Activated T-cell treated with anti-CD3 and anti-CD28 coated beads, Interleukin-2, amount 50 U/mL, for 4 hours (primary cell): Measurements from ENCODE around the gene TMEM59L. TPM values are rescaled to one million over a fixed set of nuclear protein-coding genes. Genes with fewer than 3 reads are reported as not detected.
A peak's percentile ranks its signal among the peaks of the same experiment; 100 is the strongest.

ENCODE experiments used
- ATAC-seq, 2 donors: fragments of 200-7000 bp; cut with Tn5 transposase; one replicate each; pipeline ENCODE4 v1.10.0; 2021
- DNase-seq: peaks from one replicate; pipeline ENCODE4 v3.0.0-alpha.2; 2020
- H3K27me3 Mint-ChIP-seq: one replicate; pipeline ENCODE4 v1.8.0; 2021; ENCODE audit warnings: low read depth, mixed read lengths
- H3K36me3 Mint-ChIP-seq: one replicate; pipeline ENCODE4 v1.8.0; 2022; ENCODE audit warnings: mixed read lengths; ENCODE audit not compliant: insufficient read depth
- H3K4me1 Mint-ChIP-seq: one replicate; pipeline ENCODE4 v1.8.0; 2021; ENCODE audit warnings: low read depth, mixed read lengths
- H3K4me3 Mint-ChIP-seq: one replicate; pipeline ENCODE4 v1.8.0; 2021; ENCODE audit warnings: mild to moderate bottlenecking, moderate library complexity, mixed read lengths
- H3K9me3 Mint-ChIP-seq: one replicate; pipeline ENCODE4 v1.8.0; 2021; ENCODE audit warnings: mixed read lengths
- total RNA-seq, 3 donors: library from RNA; stranded (reverse); gene quantifications; one replicate each; pipeline ENCODE4 v1.2.1, GENCODE V29; 2021

Gene TMEM59L
- total RNA-seq, 3 donors from 2014 or later: not detected

DNA sequence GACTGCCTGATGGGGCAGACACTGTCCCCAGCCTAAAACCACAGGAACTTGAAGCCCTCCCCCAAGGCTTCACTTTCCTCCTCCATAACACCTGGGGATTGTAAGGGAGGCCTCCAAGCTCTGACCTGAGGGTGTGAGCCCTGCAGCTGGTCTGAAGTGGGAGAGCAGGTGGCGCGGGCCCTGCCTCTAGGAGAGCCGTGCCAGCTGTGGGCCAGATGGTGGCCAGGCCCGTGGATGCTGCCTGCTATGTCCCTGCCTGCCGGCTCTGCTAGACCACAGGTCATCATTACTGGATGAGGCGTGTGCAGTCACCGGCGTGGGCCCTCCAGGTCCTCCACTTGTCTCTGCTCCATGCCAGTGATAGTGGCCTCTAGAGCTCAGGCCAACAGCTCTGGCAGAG lies 20.7 kb downstream of the TMEM59L start:
- no peak for ATAC-seq

GRCh38 chr19:18634612-18635297 lies 22.1 kb downstream of the TMEM59L start:
- no peak for ATAC-seq
- DNase-seq: no peak
- H3K27me3 Mint-ChIP-seq: peaks cover 7% of the 10 kb centered on the region
- no peaks in the 10 kb centered on the region for H3K9me3 Mint-ChIP-seq
- H3K4me1 Mint-ChIP-seq: peaks cover 24% of the 10 kb centered on the region
- no peak overlapping the region for H3K4me3 Mint-ChIP-seq
- H3K36me3 Mint-ChIP-seq: peaks cover 3% of the 10 kb centered on the region

More for the DNA sequence above, 20.7 kb downstream of the TMEM59L start:
- no peaks in the 10 kb centered on the region for H3K9me3 Mint-ChIP-seq
- H3K27me3 Mint-ChIP-seq: peaks cover 10% of the 10 kb centered on the region
- peaks cover 21% of the 10 kb centered on the region for H3K4me1 Mint-ChIP-seq
- H3K4me3 Mint-ChIP-seq: no peak overlapping the region
- H3K36me3 Mint-ChIP-seq: no peaks in the 10 kb centered on the region
- DNase-seq: no peak

DNA sequence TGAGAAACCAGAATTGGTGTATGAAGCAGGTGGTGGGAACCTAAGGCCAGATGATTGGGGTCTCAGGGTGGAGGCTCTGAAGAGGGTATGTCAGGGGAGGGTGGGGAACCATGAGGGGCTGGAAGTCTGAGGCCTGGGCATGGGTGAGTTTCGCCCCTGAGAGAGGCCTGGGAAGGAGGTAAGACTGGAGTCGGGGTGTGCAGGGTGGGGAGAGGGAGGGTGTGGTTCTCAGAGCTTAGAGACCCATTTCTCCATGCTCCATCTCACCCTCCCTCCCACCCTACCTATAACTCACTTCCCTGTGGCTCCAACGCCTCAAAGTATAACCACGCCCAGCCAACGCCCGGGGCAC lies 23.1 kb downstream of the TMEM59L start:
- no peak for DNase-seq
- Mint-ChIP-seq H3K36me3 (peaks cover 4% of the 10 kb centered on the region), H3K4me3 (peak overlapping the region; percentile 87), H3K4me1 (peaks cover 24% of the 10 kb centered on the region), H3K27me3 (peaks cover 3% of the 10 kb centered on the region), H3K9me3 (no peaks in the 10 kb centered on the region)
- no peak for ATAC-seq

GRCh38 chr19:18636183-18636968 lies 23.7 kb downstream of the TMEM59L start:
- Mint-ChIP-seq H3K4me1 (peaks cover 24% of the 10 kb centered on the region), H3K4me3 (peak overlapping the region; percentile 87), H3K27me3 (peaks cover 3% of the 10 kb centered on the region), H3K9me3 (no peaks in the 10 kb centered on the region), H3K36me3 (peaks cover 4% of the 10 kb centered on the region)
- DNase-seq (peak; percentile 100), ATAC-seq (peak; percentile 92 to 93)

- Mint-ChIP-seq H3K36me3 (peaks cover 4% of the 10 kb centered on the region), H3K4me3 (peak within 1 kb of the TSS; percentile 87), H3K4me1 (peaks cover 24% of the 10 kb centered on the region), H3K9me3 (no peaks in the 10 kb centered on the region), H3K27me3 (peaks cover 3% of the 10 kb centered on the region)
- ATAC-seq: no peak
- DNase-seq: no peak
Observed at GRCh38 chr19:18636969-18637629, 24.4 kb downstream of the TMEM59L start, which contains the start of gene KLHL26. TSS of gene KLHL26 (plus strand) at chr19:18637028. CDS start at chr19:18637055, 27 bp downstream.

DNA sequence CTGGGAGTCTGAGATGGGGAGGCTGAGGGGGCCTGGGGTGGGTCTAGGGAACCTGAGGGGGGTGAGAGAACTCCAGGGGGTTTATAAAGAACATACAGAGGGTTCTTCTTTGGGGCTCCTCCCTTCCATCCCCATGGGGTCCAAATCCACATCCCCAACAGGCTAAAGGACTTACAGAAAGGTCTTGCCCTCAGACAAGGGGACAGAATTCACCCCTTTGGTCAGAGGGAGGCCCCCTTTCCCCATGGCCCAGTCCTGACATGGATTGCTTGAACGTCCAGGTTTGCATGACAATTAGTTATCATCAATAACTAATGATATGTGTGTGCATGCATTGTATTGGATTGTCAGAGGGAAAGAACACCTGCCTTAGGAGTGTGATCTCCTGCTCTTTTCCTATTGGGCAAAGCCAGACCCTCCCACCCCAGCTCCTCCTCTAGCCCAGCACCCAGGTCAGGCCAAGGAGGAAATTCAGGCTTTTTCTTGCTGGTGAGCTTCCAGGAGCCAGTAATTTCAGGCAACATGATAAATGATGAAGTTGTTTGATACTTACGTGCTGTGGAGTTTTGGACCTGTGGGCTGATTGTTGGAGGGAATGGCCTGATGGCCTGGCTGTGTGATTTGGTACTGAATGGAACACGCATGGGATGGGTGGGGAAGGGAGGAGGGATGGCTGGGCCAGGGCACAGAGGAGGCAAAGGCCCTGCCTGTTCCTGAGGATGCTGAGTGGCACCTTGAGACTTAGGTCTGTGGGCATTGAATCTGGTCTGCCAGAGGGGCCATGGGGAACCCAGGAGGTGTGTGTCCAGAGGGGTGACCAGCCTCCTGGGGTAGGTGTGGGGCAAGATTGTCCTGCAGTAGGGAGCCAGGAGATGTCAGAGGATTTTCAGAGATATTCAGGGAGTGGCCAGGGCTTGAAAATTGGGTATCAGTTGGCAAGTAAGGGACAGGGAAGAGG lies 25.3 kb downstream of the TMEM59L start:
- Mint-ChIP-seq H3K36me3 (peaks cover 4% of the 10 kb centered on the region), H3K27me3 (peaks cover 3% of the 10 kb centered on the region), H3K4me1 (peaks cover 24% of the 10 kb centered on the region), H3K9me3 (no peaks in the 10 kb centered on the region), H3K4me3 (peak overlapping the region; percentile 87)
- ATAC-seq (no peak), DNase-seq (no peak)

- Mint-ChIP-seq H3K9me3 (no peaks in the 10 kb centered on the region), H3K4me3 (no peak overlapping the region), H3K4me1 (peaks cover 23% of the 10 kb centered on the region), H3K27me3 (no peaks in the 10 kb centered on the region), H3K36me3 (peaks cover 4% of the 10 kb centered on the region)
- ATAC-seq: no peak
- no peak for DNase-seq
Observed at GRCh38 chr19:18639706-18640243, 27.1 kb downstream of the TMEM59L start.

GRCh38 chr19:18644196-18645034 lies 31.7 kb downstream of the TMEM59L start:
- Mint-ChIP-seq H3K27me3 (no peaks in the 10 kb centered on the region), H3K36me3 (peaks cover 5% of the 10 kb centered on the region), H3K4me3 (no peak overlapping the region), H3K9me3 (no peaks in the 10 kb centered on the region), H3K4me1 (peaks cover 11% of the 10 kb centered on the region)
- no peak for ATAC-seq
- DNase-seq: no peak

DNA sequence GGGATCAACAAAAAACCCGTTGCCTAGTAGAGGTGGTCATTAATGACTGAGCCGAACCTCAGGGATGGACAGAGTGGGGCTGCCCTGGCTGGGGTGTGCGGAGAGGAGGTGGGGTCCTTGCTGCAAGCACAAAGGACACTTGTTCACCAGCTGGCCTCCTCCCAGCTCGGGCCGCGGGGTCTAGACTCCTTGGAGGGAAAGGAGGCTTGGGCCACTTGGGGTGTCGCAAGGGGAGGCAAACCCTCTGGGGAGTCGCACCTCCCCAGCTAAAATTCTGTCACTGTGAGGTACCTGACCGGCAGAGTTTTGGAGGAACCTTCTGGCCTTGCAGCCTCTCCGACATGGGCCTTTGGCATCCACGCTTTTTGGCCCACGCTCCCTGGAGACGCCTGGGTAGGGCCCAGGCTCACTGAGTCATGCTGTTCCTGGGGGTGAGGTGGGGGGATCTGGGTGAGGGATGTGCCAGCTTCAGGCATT lies 32.4 kb downstream of the TMEM59L start:
- H3K27me3 Mint-ChIP-seq: no peaks in the 10 kb centered on the region
- peaks cover 10% of the 10 kb centered on the region for H3K4me1 Mint-ChIP-seq
- no peaks in the 10 kb centered on the region for H3K9me3 Mint-ChIP-seq
- peaks cover 1% of the 10 kb centered on the region for H3K36me3 Mint-ChIP-seq
- DNase-seq: no peak
- H3K4me3 Mint-ChIP-seq: no peak overlapping the region
- ATAC-seq: no peak

DNA sequence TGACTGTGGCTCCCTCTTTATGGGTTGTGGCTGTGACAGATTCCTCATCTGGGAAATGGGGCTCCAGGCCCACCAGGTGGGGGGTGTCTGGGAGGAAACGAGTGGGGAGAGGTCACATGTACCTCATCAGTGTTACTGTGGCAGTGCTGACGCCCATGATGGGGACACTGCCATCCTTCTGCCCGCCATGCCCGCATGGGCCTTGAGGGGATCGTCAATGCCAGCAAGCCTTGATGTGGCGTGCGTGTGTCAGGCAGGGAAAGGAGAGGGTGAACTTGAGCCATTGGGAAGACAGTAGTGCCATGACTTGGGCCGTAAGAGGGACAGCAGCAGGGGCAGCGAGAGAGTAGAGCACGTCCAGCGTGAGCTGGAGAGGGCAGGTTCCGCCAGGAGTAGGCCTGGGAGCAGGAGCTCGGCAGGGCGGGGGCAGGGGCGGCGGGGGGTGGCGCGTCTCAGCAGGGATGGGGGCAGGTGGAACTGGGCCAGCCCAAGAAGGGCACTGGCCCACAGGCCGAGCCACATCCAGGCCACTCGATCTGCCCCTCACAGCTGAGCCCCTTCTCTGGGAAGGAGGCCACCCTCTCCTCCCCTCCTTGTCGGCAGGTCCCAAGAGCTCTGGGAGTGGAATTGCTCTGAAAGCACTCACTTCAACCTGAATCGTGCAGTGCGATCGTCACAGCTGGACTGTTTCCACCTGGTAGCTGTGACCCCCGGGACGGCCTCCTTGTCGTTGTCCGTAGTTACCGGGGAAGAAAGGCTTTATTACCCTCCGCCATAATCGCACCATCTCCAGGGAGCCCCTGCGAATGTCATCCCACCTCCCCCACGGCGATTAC lies 34.1 kb downstream of the TMEM59L start:
- no peak overlapping the region for H3K4me3 Mint-ChIP-seq
- H3K4me1 Mint-ChIP-seq: peaks cover 10% of the 10 kb centered on the region
- no peak for ATAC-seq
- DNase-seq: no peak
- H3K9me3 Mint-ChIP-seq: no peaks in the 10 kb centered on the region
- peaks cover 1% of the 10 kb centered on the region for H3K36me3 Mint-ChIP-seq
- no peaks in the 10 kb centered on the region for H3K27me3 Mint-ChIP-seq

- peaks cover 10% of the 10 kb centered on the region for H3K4me1 Mint-ChIP-seq
- no peaks in the 10 kb centered on the region for H3K27me3 Mint-ChIP-seq
- H3K36me3 Mint-ChIP-seq: peaks cover 1% of the 10 kb centered on the region
- H3K9me3 Mint-ChIP-seq: no peaks in the 10 kb centered on the region
- ATAC-seq (no peak), DNase-seq (no peak)
- no peak overlapping the region for H3K4me3 Mint-ChIP-seq
Observed at GRCh38 chr19:18647371-18647767, 34.7 kb downstream of the TMEM59L start.

- Mint-ChIP-seq H3K36me3 (peaks cover 1% of the 10 kb centered on the region), H3K4me1 (peaks cover 10% of the 10 kb centered on the region), H3K4me3 (no peak overlapping the region), H3K9me3 (no peaks in the 10 kb centered on the region), H3K27me3 (no peaks in the 10 kb centered on the region)
- ATAC-seq: no peak
- no peak for DNase-seq
Observed at GRCh38 chr19:18647807-18648206, 35.1 kb downstream of the TMEM59L start.
